HG03066 (cell line): Measurements from ENCODE around the gene MKNK2.
"Not testable (repeated sequence)": the region's sequence is repeated elsewhere in the genome, so short reads cannot be mapped to it uniquely, and the experiment has no call there.

Source experiments
- ATAC-seq: cut with Tn5 transposase; IDR thresholded peaks from one replicate; pipeline ENCODE4 v1.9.1; 2021; ENCODE audit warnings: low read depth; ENCODE audit not compliant: unreplicated experiment

The MKNK2 gene

GRCh38 chr19:2045501-2046045 lies 5.5 kb downstream of the MKNK2 start:
- ATAC-seq: no peak

DNA sequence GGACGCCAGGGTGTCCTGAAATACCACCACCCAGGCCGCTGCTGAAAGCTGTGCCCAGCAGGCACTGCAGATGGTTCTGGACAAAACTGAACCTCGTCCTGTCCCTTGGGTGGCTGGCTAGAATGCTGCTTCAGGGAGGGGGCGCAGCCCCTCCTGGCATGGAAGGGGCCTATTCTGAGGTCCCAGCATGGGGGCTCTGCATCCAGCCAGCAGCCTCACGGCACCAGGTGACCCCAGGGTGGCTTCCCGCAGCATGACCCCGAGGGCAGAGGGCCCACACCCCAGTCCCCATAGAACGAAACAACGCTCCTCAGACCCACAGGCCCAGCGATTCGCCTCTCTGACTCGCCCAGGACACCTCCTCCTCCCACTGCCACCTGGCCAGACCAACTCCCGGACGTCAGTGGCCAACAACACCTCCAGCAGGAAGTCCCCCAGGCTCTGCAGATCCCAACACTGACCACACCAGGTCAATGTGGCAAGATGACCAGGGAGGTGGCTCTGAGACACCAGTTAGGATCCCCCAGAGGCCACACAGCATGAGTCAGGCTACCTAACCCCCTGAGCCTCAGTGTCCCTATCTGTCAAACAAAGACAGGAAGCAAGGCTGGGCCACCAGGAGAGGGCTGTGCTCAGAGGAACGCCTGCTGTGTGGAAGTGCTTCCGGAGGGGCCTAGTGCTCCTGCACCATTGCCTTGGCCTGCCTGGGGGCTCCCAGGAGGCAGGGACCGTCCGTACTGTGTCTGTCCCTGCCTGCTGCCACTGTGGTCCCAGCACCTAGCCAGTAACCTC lies 6.1 kb downstream of the MKNK2 start:
- no peak for ATAC-seq

DNA sequence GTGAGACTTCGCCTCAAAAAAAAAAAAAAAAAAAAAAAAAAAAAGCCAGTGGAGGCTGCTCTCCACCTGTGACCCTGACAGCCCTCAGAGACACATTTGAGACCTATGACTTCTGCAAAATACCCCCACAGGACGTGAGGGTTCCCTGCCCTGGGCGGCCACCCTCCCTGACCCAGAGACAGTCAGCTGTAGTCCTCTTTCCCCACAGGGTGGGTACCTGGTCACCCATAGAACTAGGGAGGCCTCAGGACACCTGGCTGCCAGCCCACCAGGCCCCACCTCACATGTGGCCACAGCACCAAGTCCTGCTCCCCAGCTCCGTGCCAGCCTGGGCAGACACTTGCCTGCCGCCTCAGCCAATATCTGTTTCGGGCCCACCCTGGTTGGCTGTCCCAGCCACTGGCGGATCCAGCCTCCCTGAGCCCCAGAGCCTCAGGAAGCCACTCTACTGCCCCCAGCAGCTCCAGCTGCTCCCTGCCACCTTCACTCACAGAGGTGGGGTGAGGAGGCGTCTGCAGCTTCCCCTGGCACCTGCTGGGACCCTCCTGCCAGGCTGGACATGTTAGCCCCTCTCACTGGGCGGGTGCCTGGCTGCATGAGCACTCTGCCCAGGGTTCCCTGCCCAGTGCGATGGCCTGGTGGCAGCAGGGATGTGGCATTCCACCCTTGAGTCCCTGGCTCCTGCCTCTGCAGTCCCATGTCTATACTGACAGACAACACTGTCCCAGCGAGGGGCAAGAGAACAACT lies 6.9 kb downstream of the MKNK2 start:
- no peak for ATAC-seq

GRCh38 chr19:2043251-2043641 lies 7.8 kb downstream of the MKNK2 start:
- no peak for ATAC-seq

- no peak for ATAC-seq
Measured at GRCh38 chr19:2042485-2043250, 8.4 kb downstream of the MKNK2 start.

GRCh38 chr19:2041683-2042484 lies 9.2 kb downstream of the MKNK2 start:
- ATAC-seq: peak; percentile 60

DNA sequence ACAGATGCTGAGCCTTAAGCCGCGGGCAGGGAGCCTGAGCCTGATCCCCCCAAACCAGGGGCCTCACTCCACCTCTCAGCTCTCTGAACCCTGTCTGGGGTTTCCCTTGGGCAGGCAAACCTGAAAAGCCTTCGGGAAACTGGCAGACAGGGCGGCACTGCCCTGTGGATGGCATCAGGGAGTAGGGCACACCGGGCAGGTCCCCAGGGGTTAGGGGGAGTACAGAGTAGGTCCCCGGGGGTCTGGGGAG lies 9.7 kb downstream of the MKNK2 start:
- ATAC-seq: no peak

DNA sequence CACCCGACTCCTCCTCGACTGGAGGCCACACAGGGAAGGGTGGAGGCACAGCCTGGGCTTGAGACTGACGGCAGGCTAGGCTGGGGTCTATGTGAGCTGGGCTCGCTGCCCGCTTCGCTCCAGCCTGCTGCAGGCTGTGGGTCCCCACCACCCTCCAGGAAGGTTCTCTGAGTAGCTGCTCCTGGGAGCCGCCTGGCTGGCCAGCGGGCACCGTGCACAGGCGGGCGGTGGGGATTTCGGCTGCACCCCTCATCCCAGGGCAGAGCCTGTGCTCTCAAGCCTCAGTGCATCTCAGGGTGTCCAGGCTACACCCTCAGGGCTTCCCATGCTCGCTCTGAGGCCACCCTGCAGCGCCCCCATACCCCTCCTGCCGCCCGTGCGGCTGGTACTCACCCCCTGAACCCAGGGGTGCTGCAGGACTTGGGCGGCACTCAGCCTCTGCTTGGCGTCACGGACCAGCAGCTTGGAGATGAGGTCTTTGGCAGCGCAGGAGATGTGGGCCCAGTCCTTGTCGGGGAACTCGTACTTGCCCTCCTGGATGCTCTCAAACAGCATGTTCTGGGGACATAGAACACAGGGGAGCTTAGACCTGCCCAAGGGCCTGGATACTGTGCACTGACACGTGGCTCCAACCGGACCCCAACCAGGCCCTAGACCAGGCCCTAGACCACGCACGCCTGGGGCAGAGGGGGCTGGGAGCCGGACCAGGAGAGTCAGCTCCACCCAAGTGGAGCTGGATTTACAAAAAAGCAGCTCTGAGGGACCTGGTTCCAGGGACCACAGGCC lies 10.2 kb downstream of the MKNK2 start:
- ATAC-seq: no peak

GRCh38 chr19:2039959-2040646 lies 10.9 kb downstream of the MKNK2 start:
- no peak for ATAC-seq

GRCh38 chr19:2039089-2039958 lies 11.7 kb downstream of the MKNK2 start:
- ATAC-seq: no peak

GRCh38 chr19:2038284-2039088 lies 12.6 kb downstream of the MKNK2 start:
- ATAC-seq: no peak

DNA sequence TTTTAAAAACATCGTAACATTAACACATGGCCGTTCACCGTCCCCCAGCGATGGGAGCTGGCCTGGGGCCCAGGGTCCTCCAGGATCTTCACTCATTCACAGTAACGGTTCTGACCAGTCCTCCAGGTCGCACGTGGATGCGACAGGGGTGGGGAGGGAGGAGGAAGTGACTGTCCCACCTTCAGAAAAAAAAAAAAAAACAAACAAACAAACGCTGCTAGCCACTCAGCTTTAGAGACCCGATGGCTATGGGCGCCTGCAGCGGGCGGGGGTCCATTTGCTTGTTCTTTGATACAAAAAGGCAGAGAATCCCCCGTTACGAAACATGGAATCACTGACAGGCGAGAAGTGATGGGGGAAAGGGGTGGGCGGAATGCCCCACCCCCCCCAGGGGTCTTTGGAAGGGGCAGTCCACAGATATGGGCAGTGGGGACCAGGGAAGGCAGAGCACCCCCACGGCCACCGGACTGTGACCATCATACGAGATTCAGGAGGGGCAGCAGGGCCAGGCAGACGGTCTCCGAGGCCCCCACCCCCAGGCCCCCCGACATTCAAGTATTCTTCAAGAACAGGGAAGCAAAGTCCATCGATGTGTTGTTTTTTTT lies 13.3 kb downstream of the MKNK2 start:
- no peak for ATAC-seq

DNA sequence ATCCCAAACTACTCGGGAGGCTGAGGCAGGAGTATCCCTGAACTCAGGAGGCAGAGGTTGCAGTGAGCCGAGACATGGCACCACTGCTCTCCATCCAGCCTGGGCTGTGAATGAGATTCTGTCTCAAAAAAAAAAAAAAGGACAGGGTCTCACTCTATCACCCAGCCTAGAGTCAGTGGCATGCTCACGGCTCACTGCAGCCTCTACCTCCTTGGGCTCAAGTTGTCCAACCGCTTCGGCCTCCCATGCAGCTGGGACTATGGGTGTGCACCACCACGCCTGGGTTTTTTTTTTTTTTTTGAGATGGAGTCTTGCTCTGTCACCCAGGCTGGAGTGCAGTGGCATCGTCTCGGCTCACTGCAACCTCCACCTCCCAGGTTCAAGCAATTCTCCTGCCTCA lies 14.6 kb downstream of the MKNK2 start:
- no peak for ATAC-seq

GRCh38 chr19:2035590-2035991 lies 15.5 kb downstream of the MKNK2 start:
- ATAC-seq: no peak

DNA sequence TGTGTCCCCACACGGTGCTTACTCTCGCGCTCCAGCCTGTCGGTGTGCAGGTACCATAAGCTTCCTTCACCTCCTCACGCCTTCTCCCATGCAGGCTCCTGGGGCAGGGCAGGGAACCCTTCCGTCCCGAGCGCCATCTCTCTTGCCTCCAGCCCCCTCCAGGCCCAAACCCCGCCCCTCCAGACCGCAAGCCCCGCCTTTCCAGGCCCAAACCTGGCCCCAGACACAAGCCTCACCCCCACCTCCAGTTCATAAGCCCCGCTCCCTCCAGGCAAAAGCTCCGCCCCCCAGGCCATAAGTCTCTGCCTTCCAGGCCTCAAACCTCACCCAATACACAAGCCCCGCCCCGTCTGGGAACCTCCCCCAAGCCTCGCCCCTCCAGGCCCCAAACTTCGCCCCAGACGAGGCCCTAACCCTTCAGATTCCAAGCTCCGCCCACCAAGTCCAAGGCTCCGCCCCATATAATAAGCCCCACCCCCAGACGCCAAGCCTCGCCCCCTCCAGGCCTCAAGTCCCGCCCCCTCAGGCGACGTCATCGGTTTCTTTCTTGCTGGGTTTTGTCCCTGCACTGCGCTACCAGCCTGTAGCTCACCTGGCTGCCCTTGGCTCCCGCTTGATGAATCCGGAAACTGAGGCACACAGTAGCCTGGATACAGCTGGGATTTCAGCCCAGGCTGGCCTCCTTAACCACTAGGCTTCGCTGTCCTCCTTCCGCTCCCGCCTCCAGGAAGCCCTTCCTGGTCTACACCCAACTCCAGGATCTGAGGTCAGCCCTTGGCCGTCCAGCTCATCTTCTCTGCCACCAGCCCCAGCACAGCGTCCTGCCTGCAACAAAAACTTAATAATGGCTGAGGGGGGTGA lies 16.1 kb downstream of the MKNK2 start:
- ATAC-seq: no peak

GRCh38 chr19:2034253-2034652 lies 16.8 kb downstream of the MKNK2 start:
- ATAC-seq: not testable (repeated sequence)
